ENCODE measurements around the gene PLCXD1.
A peak's percentile ranks its signal among the peaks of the same experiment; 100 is the strongest.
"Not testable (repeated sequence)": the region's sequence is repeated elsewhere in the genome, so short reads cannot be mapped to it uniquely, and the experiment has no call there.

The PLCXD1 gene

GRCh38 chrX:264006-264405 is 17.2 kb upstream of the PLCXD1 start:
- DNase-seq = not testable (repeated sequence)

GRCh38 chrX:264634-265455 is 16.3 kb upstream of the PLCXD1 start:
- DNase-seq = no peak

GRCh38 chrX:265502-265901 is 15.7 kb upstream of the PLCXD1 start:
- DNase-seq = no peak

- DNase-seq = no peak
Measured at GRCh38 chrX:267771-268261, 13.4 kb upstream of the PLCXD1 start.

- DNase-seq = no peak
Measured at GRCh38 chrX:270848-271367, 10.3 kb upstream of the PLCXD1 start.

- DNase-seq = peak; percentile 40
Measured at GRCh38 chrX:274904-275475, 6.2 kb upstream of the PLCXD1 start.

- no peak for DNase-seq
Measured at GRCh38 chrX:275476-275966, 5.7 kb upstream of the PLCXD1 start.

GRCh38 chrX:275967-276580 is 5.1 kb upstream of the PLCXD1 start:
- DNase-seq = peak; percentile 60

- DNase-seq = peak; percentile 40
Measured at GRCh38 chrX:276581-277201, 4.5 kb upstream of the PLCXD1 start.

- not testable (repeated sequence) for DNase-seq
Measured at GRCh38 chrX:279757-280604, 1.2 kb upstream of the PLCXD1 start.

- not testable (repeated sequence) for DNase-seq
Measured at GRCh38 chrX:280722-281121, 459 bp upstream of the PLCXD1 start.

- not testable (repeated sequence) for DNase-seq
Measured at GRCh38 chrX:282000-282681, 960 bp downstream of the PLCXD1 start.

- DNase-seq = peak; percentile 84
Measured at GRCh38 chrX:283115-283845, 2.1 kb downstream of the PLCXD1 start.

GRCh38 chrX:285076-285677 is 4.0 kb downstream of the PLCXD1 start:
- no peak for DNase-seq

GRCh38 chrX:287670-288069 is 6.5 kb downstream of the PLCXD1 start:
- DNase-seq = no peak

GRCh38 chrX:288561-288991 is 7.4 kb downstream of the PLCXD1 start:
- DNase-seq = no peak

GRCh38 chrX:290476-291166 is 9.4 kb downstream of the PLCXD1 start:
- no peak for DNase-seq

- DNase-seq = no peak
Measured at GRCh38 chrX:291411-291901, 10.3 kb downstream of the PLCXD1 start.

Data from fibroblast of skin of scalp (primary cell).